NCI-H345 treated with DMSO at 0.1 percent for 48 hours (cell line): Measurements from ENCODE around the gene TRIM50.
"Not testable (repeated sequence)": the region's sequence is repeated elsewhere in the genome, so short reads cannot be mapped to it uniquely, and the experiment has no call there.

Source experiments
- DNase-seq: peaks from one replicate; lab custom pipeline; 2025; ENCODE audit not compliant: unreplicated experiment; lab: John Stamatoyannopoulos, UW

TRIM50 gene

DNA sequence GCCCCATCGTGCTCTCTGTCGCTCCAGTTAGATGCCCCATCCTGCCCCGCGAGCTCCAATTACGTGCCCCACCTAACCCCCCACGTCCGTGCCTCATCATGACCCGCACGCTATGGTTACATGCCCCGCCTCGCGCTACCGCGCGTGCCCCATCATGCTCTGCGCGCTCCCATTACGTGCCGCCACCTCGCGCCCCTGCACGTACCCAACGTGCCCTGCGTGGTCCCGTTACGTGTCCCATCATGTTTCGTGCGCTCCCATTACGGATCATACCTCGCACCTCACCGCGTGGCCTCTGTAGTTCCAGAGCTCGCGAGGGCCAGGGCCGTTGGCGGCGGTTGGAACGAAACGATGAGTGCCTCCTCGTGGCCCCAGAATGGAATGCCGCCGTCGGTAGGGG, at the start of gene TRIM50, which contains the start of gene FKBP6:
Gene TRIM50, minus strand, starts transcription at position 161 of the 400 bp plus-strand sequence. CDS start 3,295 bp downstream, outside the sequence.
Gene FKBP6, plus strand, starts transcription at position 240 of the 400 bp plus-strand sequence. CDS start 268 bp downstream, outside the sequence.
- not testable (repeated sequence) for DNase-seq

DNA sequence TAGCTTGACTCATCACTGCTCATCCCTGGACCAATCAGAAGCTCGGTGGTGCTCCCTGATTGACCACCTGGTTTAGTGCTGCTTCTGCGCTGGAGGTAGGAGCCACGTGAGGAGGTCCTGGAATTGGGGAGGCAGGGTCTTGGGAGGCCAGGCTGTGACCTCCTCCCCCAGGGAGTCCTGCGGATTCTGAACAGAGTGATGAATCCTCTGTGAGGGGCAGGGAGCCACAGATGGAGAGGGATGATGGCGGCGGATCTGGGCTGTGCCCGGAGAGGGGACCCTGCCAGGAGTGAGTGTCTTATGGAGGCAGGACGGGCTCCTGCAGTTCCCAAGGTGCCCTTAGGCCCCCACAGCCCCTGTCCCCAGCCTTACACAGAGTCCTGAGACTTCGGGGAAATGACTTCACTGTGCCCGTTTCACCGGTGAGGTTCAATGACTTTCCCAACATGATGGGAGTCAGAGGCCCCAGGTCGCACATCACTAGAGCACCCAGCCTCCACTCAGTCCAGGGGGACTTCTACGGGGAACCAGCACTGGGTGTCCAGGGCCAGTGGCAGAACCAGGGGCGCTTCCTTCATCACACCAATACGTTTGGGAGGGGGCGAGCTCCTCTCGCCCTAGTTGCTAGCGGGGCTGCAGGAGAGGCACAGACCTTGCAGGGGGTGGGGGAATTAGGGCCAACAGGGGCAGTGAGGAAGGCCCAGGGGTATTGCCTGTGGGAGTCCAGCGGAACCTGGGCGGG, 49.0 kb upstream of the TRIM50 start:
- no peak for DNase-seq

DNA sequence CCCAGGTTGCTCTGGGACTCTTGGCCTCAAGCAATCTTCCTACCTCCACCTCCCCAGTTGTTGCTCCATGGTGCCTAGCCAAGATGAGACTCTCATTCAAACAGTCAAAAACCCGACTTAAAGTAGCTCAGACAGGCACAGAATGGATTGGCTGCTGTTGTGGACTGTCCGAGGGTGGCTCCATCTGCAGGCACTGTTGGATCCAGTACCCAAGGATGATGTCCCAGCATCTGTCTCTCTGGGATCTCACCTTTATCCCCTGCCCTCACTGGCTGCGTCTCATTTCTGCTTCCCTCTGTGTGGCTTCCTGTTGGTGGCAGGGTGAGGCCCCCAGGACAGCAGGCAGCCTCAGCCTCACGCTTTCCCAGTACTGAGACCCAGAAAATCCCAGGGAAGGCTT, 48.4 kb upstream of the TRIM50 start:
- not testable (repeated sequence) for DNase-seq

DNA sequence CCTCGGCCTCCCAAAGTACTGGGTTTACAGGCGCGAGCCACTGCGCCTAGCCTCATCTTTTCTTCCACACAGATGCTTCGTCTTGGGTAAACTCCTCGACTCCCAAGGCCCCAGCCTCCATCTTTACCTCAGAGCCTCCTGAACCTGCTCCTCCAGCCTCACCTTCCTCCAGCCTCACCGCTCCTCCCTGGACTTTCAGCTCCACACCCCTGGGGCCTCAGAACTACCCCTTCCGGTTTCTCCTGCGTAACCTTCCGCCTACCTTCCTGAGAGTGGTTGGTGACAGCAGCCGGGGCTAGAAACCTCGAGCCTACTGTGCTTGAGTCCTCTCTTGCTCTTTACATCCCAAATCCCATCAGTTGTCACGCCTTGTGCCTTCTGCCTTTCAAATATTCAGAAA, 45.9 kb upstream of the TRIM50 start:
- DNase-seq = no peak

DNA sequence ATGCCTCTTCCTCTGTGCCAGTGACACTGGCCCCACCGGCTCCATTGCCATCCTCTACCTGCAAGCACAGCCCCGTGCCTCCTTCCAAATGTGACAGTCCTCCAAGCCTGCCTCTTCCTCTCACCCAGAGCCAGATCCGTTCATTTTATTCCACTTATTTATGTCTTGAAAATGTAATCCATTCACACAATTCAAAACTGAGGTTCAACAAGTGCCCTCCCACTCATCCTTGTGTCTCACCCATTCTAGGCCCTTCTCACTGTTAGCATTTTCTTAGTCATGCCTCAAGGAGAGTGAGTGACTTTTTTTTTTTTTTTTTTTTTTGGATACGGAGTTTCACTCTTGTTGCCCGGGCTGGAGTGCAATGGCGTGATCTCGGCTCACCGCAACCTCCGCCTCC, 41.7 kb upstream of the TRIM50 start:
- no peak for DNase-seq

DNA sequence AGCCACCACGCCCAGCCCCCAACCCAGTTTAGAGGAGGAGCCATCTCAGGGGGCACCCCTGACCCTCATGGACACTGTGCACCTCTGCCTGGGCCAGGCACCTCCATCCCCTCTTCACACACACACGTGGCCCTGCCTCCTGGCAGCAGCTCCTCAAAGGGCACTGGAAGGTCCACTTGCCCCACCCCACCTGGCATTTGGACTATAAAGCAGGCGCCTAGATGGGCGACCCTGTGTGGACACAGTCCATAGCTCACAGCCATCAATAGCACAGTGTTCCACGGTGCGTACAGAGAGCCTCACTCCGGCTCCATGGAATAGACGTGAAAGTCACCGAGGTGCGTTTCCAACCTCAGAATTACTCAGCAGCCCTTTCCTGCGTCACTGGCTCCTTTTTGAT, 41.1 kb upstream of the TRIM50 start:
- no peak for DNase-seq

DNA sequence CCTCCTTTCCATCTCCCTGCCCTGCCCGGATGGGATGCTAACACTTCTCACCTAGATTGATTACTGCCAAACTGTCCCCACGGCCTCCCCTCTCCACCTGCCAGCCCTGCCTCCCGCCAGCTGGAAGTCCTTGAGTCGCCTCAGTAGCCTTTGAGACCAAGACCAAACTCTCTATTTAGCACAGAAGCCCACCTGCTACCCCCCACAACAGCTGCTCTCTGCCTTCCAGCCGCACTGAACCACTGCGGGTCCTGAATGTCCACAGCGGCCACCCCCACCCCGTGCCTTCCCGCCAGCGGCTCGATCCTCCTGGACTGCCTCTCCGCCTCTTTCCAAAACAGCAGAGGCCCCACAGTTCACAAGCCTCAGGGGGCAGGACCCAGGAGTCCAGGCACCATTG, 39.1 kb upstream of the TRIM50 start:
- no peak for DNase-seq

DNA sequence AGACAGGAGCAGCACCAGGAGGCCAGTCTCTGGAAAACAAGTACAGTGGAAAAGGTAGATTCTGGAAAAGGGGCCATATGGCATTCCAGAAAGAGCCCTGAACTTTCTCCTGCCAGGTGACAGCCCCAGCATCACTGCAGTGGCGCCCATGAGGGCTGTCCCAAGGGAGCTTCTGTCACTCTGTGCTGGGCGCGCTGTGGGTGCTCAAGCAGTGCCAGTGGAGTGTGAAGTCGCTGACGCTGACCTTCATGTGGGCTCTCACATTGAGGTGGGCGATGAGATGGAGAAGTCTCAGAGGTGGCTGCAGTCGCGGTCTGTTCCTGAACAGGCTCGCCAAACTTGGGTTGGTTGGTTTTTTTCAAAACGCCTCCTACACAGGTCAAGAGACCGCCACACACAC, 38.2 kb upstream of the TRIM50 start:
- no peak for DNase-seq

DNA sequence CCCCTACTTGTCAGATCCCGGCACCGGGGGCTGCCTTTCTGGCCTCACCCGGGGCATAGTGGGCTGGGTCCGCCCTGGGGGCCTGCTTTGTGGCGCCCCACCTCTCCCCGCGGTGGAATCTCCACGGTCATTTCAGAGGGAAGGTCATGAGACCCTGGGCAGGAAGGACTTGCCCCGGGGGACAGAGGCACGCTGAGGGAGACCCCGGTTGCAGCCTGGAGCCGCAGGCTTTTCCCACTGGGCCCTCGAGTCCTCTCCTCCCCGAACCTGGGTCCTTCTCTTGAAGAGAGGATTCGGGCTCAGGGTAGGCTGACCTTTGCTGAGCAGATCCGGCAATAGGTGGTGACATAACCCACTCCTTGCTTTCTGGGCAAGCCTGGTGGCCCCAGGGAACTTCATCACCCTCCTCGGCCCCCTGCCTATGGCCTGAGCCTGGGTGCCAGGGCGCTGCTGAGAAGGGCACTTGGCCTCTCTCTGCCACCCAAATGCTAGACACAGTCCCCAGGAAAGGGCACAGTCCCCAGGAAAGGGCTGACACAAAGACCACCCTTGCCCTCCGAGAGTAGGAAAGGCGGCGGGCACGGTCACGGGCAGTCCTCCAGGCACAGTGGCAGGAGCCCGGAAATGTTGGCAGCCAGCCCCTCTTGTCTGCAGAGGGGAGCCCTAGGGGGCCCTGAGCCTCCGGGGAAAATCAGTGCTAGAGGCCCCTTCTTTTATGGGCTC, 36.3 kb upstream of the TRIM50 start:
- peak; percentile 59 for DNase-seq

DNA sequence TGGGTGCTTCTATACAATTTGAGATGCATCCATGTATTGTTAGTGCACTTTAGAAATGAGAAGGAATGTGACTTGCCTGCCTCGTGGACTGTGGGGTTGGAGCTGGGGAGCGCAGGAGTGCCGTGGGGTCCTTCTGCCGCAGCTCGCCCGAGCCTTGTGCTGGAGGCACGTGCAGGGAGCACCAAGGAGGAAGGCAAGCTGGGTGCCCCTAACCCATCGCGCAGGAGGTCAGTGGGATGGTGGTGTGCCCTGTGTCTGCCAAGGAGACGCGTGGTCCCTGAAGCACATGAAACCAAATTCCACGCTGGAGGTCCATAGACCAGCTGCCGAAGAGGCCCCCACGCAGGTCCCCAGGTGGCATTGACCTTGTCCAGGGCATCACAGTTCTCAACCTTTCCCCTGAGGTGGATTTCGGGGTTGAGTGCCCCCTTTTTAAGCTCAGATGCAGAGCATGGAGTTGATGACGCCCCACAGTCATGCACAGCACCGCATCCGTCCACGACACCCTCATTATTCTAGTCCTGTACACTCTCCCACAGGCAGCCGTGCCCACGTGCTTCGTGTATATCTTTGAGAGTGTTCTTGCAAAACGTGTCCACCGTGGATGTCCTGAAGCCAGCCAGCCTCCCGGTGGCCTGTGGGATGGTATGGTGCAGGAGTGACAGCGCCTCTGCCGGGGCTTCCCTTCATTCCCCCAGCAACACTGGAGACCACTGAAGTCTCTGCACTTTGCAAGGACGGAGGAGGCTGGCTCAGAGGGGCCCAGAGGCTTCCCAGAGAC, 35.5 kb upstream of the TRIM50 start:
- no peak for DNase-seq

DNA sequence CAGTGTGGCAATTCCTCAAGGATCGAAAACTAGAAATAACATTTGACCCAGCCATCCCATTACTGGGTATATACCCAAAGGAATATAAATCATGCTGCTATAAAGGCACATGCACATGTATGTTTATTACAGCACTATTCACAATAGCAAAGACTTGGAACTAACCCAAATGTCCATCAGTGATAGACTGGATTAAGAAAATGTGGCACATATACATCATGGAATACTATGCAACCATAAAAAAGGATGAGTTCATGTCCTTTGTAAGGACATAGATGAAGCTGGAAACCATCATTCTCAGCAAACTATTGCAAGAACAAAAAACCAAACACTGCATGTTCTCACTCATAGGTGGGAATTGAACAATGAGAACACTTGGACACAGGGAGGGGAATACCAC, 32.7 kb upstream of the TRIM50 start:
- not testable (repeated sequence) for DNase-seq

DNA sequence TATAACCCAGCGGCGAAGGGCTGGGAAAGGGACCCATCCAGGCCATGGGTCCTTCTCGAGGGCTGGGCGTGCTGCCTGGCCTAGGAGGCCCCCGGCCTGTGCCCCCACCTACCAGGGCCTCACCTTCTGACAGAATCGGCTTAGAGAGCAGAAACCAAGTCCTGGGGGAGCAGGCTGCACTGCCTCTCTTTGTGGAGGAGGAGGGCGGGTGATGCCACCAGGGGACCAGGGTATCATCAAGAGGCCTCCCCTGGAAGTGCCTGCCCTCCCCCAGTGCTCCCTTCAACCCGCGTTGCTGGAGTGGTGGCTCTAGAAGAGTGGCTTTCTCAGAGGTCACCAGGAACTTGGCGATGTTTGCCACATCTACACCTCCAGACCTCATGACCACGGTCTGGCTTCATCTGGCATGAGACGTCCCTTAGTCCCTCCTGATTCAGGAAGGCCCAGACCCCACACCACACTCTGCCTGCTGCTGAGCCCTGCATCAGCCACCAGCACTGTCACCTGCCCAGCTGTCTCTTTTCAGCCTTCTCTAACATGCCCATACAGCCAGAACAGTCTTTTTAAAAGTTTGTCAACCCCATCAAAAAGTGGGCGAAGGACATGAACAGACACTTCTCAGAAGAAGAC, 32.0 kb upstream of the TRIM50 start:
- DNase-seq = no peak

DNA sequence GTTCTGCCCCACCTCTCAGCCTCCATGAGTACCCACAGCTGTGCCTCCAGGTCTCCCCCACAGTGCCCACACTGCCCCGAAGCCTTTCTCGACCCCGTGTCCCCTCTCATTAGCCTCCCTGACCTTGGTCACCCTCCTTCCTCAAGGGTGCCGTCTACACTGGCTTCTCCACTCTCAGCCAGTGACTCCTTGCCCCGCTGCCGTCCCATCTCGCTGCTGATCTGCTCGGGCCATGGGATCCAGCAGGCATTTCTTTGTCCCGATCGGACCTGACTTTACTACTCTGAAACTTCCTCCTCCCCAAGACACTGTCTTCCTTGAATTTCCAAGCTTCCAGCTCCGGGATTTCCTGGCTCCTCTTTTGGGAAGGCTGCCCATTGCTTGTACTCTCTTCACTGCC, 31.4 kb upstream of the TRIM50 start:
- DNase-seq = no peak

DNA sequence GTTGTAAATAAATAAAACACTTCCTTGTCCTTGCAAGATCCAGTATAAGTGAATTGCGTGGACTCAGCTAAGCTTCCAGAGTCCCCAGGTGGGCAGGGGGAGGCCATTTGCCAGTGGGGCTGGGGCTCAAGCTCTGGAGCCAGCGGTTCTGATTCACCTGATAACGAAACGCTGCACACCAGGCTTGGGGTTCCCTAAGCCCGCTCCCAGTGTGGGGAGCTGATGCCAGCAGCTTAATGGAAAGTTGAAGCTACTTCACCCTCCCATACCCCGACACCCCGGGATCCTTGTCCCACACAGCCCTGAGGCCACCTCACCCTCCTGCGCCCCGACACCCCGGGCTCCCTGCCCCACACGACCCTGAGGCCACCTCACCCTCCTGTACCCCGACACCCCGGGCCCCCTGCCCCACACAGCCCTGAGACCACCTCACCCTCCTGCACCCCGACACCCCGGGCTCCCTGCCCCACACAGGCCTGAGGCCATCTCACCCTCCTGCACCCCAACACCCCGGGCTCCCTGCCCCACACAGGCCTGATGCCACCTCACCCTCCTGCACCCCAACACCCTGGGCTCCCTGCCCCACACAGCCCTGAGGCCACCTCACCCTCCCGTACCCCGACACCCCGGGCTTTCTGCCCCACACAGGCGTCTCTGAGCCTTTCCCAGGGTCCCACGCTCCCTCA, 30.9 kb upstream of the TRIM50 start:
- no peak for DNase-seq

DNA sequence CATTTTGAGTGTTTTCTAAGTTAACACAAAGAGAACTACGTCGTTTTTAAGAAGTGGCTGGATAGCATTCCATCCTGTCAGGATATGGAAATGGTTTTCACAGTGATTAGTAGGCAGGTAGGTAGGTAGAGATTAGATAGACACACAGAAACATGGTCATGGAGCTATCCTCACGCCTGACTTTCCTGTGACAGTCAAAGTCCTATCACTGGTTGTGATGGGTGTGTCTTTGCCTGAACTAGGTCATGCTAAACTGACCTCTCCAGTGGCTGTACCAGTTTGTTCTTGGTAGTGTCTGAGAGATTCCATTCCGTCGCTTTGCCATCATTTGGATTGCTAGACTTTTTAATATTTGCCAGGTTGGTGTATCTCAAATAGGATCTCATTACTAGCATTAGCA, 28.3 kb upstream of the TRIM50 start:
- no peak for DNase-seq

DNA sequence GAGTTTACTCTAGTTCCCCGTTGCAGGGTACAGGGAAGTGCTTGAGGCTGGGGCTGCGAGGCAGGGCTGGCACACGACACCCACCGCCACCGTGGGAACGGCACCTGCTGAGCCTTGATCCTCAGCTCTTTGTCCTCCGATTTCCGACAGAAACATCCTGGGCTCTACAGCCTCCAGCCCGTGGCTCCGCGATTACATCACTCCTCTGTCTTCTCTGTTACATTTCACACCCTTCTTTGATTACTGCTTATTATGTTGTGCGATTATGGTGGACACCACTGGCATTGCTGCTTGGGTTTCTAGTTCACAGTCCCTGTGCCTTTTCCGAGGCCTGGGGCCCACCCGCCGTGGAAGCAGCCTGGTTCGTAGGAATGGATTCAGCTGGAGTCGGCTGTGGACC, 26.9 kb upstream of the TRIM50 start:
- no peak for DNase-seq

DNA sequence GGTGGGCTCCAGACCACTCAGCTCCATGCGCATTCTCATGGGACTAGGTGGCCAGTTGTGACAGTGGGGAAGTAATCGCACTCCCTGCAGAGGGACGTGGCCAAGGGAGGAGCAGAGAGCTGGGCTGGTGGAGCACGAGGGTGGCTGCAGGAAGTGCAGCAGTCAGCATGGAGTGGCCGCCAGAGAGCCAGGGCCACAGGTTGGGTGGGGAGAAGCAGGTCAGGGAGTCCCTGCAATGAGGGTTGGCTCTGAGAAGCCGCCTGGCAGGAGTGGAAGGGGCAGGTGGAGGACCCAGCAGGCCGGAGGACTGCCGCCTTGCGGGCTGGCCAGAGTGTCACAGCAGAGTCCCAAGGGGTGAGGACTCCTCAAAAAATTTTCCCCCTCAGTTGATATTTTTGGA, 26.3 kb upstream of the TRIM50 start:
- DNase-seq = no peak

DNA sequence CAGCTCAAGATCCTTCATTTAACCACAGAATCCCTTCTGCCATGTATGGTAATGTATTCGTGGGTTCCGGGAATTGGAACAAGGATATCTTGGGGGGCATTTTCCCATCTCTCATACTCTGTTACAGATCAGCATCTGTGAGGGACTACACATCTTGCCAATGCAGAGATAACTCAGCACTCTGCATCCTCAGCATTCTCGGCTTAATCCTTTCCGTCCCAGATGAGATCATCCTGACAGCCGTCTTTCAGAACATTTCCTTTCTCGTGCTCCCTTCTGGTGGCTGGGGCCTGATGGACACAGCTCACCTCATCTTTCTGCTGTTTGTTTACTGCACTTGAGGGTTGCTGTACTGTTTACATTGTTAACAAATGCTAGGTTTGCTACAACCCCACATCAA, 25.4 kb upstream of the TRIM50 start:
- no peak for DNase-seq

DNA sequence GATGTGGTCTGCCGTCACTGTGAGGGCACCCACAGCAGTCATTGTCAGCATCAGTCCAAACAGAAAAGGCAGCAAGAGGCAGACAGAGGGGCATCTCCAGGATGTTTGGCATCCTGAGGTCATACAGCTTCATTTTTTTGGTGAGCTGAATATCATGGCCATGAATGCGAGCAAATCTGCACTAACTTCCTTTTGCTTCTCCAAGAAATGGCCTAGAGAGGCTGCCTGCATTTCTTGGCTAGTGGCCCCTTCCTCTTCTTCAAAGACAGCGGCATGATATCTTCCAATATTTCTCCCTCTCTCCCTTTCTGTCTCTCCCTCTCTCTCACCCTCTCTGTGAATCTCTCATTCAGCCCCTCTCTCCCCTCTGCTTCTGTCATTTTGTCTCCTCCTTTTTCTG, 24.9 kb upstream of the TRIM50 start:
- no peak for DNase-seq

DNA sequence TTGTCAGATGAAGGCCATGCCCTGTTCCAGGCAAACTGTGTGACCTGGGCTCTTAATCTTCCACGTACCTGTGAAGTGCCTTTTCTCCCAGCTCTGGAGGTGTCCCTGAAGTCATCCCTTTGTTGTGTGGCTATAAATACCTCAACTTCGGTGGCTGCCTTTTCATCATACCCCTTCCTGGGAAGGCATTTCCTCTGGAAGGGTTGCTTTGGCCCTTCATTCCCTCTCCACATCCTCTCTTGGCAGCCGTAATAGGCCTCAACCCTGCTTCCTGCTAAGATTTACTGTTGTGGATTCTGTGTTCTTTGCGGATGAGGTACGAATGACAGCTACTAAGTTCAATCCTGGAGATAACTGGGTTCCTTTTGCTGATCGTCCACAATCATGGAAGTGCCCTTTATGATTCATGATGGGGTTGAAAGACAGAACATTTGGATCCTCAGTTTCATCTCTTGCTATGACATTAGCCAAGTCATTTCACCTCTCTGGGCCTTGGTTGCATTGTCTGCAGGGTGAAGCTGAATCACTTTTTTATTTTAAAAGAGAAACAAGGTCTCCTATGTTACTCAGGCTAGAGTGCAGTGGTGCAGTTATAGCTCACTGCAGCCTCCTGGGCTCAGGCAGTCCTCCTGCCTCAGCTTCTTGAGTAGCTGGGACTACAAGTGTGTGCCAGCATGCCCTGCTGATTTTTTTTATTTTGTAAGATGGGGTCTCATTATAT, 23.7 kb upstream of the TRIM50 start:
- DNase-seq = no peak
